DND-41 (cell line): ENCODE data around the gene PARVA.

ENCODE experiments used
- ATAC-seq: fragments of 200-7000 bp; cut with Tn5 transposase; 3 replicates; pipeline ENCODE4 v1.9.1; 2021; ENCODE audit warnings: low read depth; ENCODE audit not compliant: insufficient read depth
- DNase-seq: peaks from one replicate; pipeline ENCODE4 v3.0.0-alpha.2; 2020
- H2AFZ ChIP-seq: 2 replicates; pipeline ENCODE4 v1.6.0; 2012; ENCODE audit warnings: low read depth, low read length
- H3K27ac ChIP-seq: 2 replicates; pipeline ENCODE4 v1.5.1; 2012; ENCODE audit warnings: low read length, inconsistent platforms
- H3K27me3 ChIP-seq: fragments of 200-600 bp; sonication (generic); 2 replicates; pipeline ENCODE4 v1.6.0; 2012; ENCODE audit warnings: low read length, mild to moderate bottlenecking, inconsistent platforms; ENCODE audit not compliant: insufficient read depth, poor library complexity
- H3K36me3 ChIP-seq: 2 replicates; pipeline ENCODE4 v1.5.1; 2012; ENCODE audit warnings: low read length, inconsistent platforms; ENCODE audit not compliant: insufficient read depth
- H3K4me1 ChIP-seq: 2 replicates; pipeline ENCODE4 v1.5.1; 2012; ENCODE audit warnings: mild to moderate bottlenecking, low read length; ENCODE audit not compliant: insufficient read depth
- H3K4me2 ChIP-seq: 2 replicates; pipeline ENCODE4 v1.6.0; 2012; ENCODE audit warnings: mild to moderate bottlenecking, moderate library complexity, low read length, inconsistent platforms; ENCODE audit not compliant: insufficient read depth
- H3K4me3 ChIP-seq, 2 experiments: fragments of 200-600 bp in 1 of 2; shearing (Covaris generic) in 1 of 2; 2 replicates each; pipeline ENCODE4 v1.5.1; 2012 to 2016; ENCODE audit warnings: inconsistent platforms in 2 of 2, low read length in 2 of 2, mild to moderate bottlenecking in 2 of 2, low read depth in 1 of 2, moderate library complexity in 1 of 2
- H3K79me2 ChIP-seq: 2 replicates; pipeline ENCODE4 v1.6.0; 2012; ENCODE audit warnings: low read length, inconsistent platforms; ENCODE audit not compliant: insufficient read depth
- H3K9ac ChIP-seq: 2 replicates; pipeline ENCODE4 v1.6.0; 2012; ENCODE audit warnings: low read depth, mild to moderate bottlenecking, inconsistent platforms, low read length, moderate library complexity
- H3K9me3 ChIP-seq: 2 replicates; pipeline ENCODE4 v1.5.1; 2012; ENCODE audit warnings: low read length, moderate library complexity, mild to moderate bottlenecking, inconsistent platforms; ENCODE audit not compliant: insufficient read depth, severe bottlenecking
- H4K20me1 ChIP-seq: 2 replicates; pipeline ENCODE4 v1.6.0; 2012; ENCODE audit warnings: low read length; ENCODE audit not compliant: insufficient read depth
- CTCF ChIP-seq: IDR thresholded peaks from 2 replicates; pipeline ENCODE4 v1.5.1; 2012; ENCODE audit warnings: borderline replicate concordance, low read length, moderate library complexity, mild to moderate bottlenecking; ENCODE audit not compliant: poor library complexity, severe bottlenecking; ENCODE audit errors: extremely low read depth
- EZH2 ChIP-seq: IDR thresholded peaks from 3 replicates; pipeline ENCODE4 v1.6.1; 2012; ENCODE audit warnings: borderline replicate concordance, low read depth, mild to moderate bottlenecking, moderate library complexity, low read length, inconsistent platforms; ENCODE audit not compliant: severe bottlenecking

PARVA gene

GRCh38 chr11:12503039-12503484 is 125.7 kb downstream of the PARVA start:
- no peak overlapping the region for H3K27ac ChIP-seq
- DNase-seq (no peak), ATAC-seq (no peak)
- H3K4me3 ChIP-seq: no peak overlapping the region
- H3K36me3 ChIP-seq: no peaks in the 10 kb centered on the region
- peaks cover 14% of the 10 kb centered on the region for H3K27me3 ChIP-seq
- no peak overlapping the region for H3K4me2 ChIP-seq
- no peak for TF ChIP-seq EZH2
- TF ChIP-seq CTCF: no peak
- no peaks in the 10 kb centered on the region for H4K20me1 ChIP-seq
- H3K9me3 ChIP-seq: no peaks in the 10 kb centered on the region
- no peaks in the 10 kb centered on the region for H3K79me2 ChIP-seq
- no peaks in the 10 kb centered on the region for H3K4me1 ChIP-seq
- no peak overlapping the region for H2AFZ ChIP-seq
- no peak overlapping the region for H3K9ac ChIP-seq

GRCh38 chr11:12503886-12504285 is 126.5 kb downstream of the PARVA start:
- Histone ChIP-seq H3K4me2 (no peak overlapping the region), H2AFZ (no peak overlapping the region), H3K4me3 (no peak overlapping the region), H3K9me3 (no peaks in the 10 kb centered on the region), H3K27ac (no peak overlapping the region), H4K20me1 (no peaks in the 10 kb centered on the region), H3K9ac (no peak overlapping the region), H3K4me1 (no peaks in the 10 kb centered on the region), H3K36me3 (no peaks in the 10 kb centered on the region), H3K79me2 (no peaks in the 10 kb centered on the region), H3K27me3 (peaks cover 17% of the 10 kb centered on the region)
- no peak for ATAC-seq
- no peak for DNase-seq
- TF ChIP-seq EZH2: no peak
- no peak for TF ChIP-seq CTCF

- H3K9ac ChIP-seq: no peak overlapping the region
- no peak overlapping the region for H3K27ac ChIP-seq
- H3K79me2 ChIP-seq: no peaks in the 10 kb centered on the region
- H3K4me1 ChIP-seq: no peaks in the 10 kb centered on the region
- H3K9me3 ChIP-seq: no peaks in the 10 kb centered on the region
- no peaks in the 10 kb centered on the region for H4K20me1 ChIP-seq
- no peak for TF ChIP-seq CTCF
- TF ChIP-seq EZH2: no peak
- no peak overlapping the region for H3K4me2 ChIP-seq
- no peaks in the 10 kb centered on the region for H3K36me3 ChIP-seq
- DNase-seq (no peak), ATAC-seq (no peak)
- H2AFZ ChIP-seq: no peak overlapping the region
- peaks cover 16% of the 10 kb centered on the region for H3K27me3 ChIP-seq
- no peak overlapping the region for H3K4me3 ChIP-seq
These were observed 127.8 kb downstream of the PARVA start for GRCh38 chr11:12505183-12505582.

- Histone ChIP-seq H3K4me2 (no peak overlapping the region), H3K4me1 (no peaks in the 10 kb centered on the region), H3K9ac (no peak overlapping the region), H2AFZ (no peak overlapping the region), H3K9me3 (no peaks in the 10 kb centered on the region), H3K36me3 (no peaks in the 10 kb centered on the region), H4K20me1 (no peaks in the 10 kb centered on the region), H3K4me3 (no peak overlapping the region), H3K79me2 (no peaks in the 10 kb centered on the region), H3K27ac (no peak overlapping the region), H3K27me3 (peaks cover 26% of the 10 kb centered on the region)
- no peak for ATAC-seq
- no peak for DNase-seq
- TF ChIP-seq EZH2 (no peak), CTCF (no peak)
These were observed 129.1 kb downstream of the PARVA start for GRCh38 chr11:12506404-12506921.
